Measurements from ENCODE around the gene AUTS2. TPM values are rescaled to one million over a fixed set of nuclear protein-coding genes. Genes with fewer than 3 reads are reported as not detected.

AUTS2 gene
- polyA plus RNA-seq, 1 donor (not counting 4 experiments of a cell fraction or from before 2014, with no cell fraction given), result 4.7 TPM

- no peak for TF ChIP-seq EZH2 (IDR thresholded peaks at IDR 0.05; ENCODE audit: low read length)
- TF ChIP-seq, protein P1, sequence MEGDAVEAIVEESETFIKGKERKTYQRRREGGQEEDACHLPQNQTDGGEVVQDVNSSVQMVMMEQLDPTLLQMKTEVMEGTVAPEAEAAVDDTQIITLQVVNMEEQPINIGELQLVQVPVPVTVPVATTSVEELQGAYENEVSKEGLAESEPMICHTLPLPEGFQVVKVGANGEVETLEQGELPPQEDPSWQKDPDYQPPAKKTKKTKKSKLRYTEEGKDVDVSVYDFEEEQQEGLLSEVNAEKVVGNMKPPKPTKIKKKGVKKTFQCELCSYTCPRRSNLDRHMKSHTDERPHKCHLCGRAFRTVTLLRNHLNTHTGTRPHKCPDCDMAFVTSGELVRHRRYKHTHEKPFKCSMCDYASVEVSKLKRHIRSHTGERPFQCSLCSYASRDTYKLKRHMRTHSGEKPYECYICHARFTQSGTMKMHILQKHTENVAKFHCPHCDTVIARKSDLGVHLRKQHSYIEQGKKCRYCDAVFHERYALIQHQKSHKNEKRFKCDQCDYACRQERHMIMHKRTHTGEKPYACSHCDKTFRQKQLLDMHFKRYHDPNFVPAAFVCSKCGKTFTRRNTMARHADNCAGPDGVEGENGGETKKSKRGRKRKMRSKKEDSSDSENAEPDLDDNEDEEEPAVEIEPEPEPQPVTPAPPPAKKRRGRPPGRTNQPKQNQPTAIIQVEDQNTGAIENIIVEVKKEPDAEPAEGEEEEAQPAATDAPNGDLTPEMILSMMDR (optimal IDR thresholded peaks at IDR 0.05 in 1 of 3, IDR thresholded peaks at IDR 0.05 in 1 of 3, conservative IDR thresholded peaks at IDR 0.05 in 1 of 3; ENCODE audit: extremely low read depth in 1 of 3, insufficient read depth in 2 of 3, low read length in 3 of 3), result no peak
- H3K27me3 ChIP-seq (ENCODE audit: control insufficient read depth, extremely low read depth, insufficient read depth, low read length), result no peaks in the 10 kb centered on the region
- H3K4me1 ChIP-seq (ENCODE audit: control insufficient read depth, extremely low read depth, insufficient read depth, low read length), result no peaks in the 10 kb centered on the region
- no peak overlapping the region for H3K9ac ChIP-seq (ENCODE audit: control insufficient read depth, extremely low read depth, insufficient read depth, low read length)
- no peak overlapping the region for H2AFZ ChIP-seq (ENCODE audit: control insufficient read depth, low read length)
- no peaks in the 10 kb centered on the region for H4K20me1 ChIP-seq (ENCODE audit: control insufficient read depth, extremely low read depth, insufficient read depth, low read length)
- no peaks in the 10 kb centered on the region for H3K36me3 ChIP-seq (ENCODE audit: control insufficient read depth in 2 of 2, extremely low read depth in 1 of 2, insufficient read depth in 2 of 2, low read length in 2 of 2)
- H3K9me1 ChIP-seq (ENCODE audit: control insufficient read depth, extremely low read depth, insufficient read depth, low read length), result no peaks in the 10 kb centered on the region
- DNase-seq (ENCODE audit: low read depth, low spot score), result no peak
- no peaks in the 10 kb centered on the region for H3K9me3 ChIP-seq (ENCODE audit: control insufficient read depth, low read depth, low read length)
- H3K79me2 ChIP-seq (ENCODE audit: control insufficient read depth, insufficient read depth, low read length), result no peaks in the 10 kb centered on the region
- H3K4me2 ChIP-seq (ENCODE audit: control insufficient read depth, extremely low read depth, insufficient read depth, low read depth, low read length), result no peak overlapping the region
- no peak overlapping the region for H3K27ac ChIP-seq (ENCODE audit: control insufficient read depth, insufficient read depth, low read length)
- dilution Hi-C loops (cut with MboI; ENCODE audit: extremely low pct_ligation_motif_present, low sequenced_read_pairs), result no loop called here
- no peak for FAIRE-seq
- H3K4me3 ChIP-seq (ENCODE audit: control insufficient read depth in 2 of 3, extremely low read depth in 1 of 3, insufficient read depth in 2 of 3, low read depth in 1 of 3, low read length in 3 of 3), result no peak overlapping the region
Observed at GRCh38 chr7:70306173-70306572, 707.9 kb downstream of the AUTS2 start.

GRCh38 chr7:70307544-70308106 is 709.4 kb downstream of the AUTS2 start:
- H3K27ac ChIP-seq (ENCODE audit: control insufficient read depth, insufficient read depth, low read length), result no peak overlapping the region
- no peaks in the 10 kb centered on the region for H3K27me3 ChIP-seq (ENCODE audit: control insufficient read depth, extremely low read depth, insufficient read depth, low read length)
- H3K79me2 ChIP-seq (ENCODE audit: control insufficient read depth, insufficient read depth, low read length), result no peaks in the 10 kb centered on the region
- no peak for TF ChIP-seq EZH2 (IDR thresholded peaks at IDR 0.05; ENCODE audit: low read length)
- TF ChIP-seq, protein P1 (optimal IDR thresholded peaks at IDR 0.05 in 1 of 3, IDR thresholded peaks at IDR 0.05 in 1 of 3, conservative IDR thresholded peaks at IDR 0.05 in 1 of 3; ENCODE audit: extremely low read depth in 1 of 3, insufficient read depth in 2 of 3, low read length in 3 of 3), result no peak
- DNase-seq (ENCODE audit: low read depth, low spot score) (no peak), FAIRE-seq (no peak)
- H3K4me2 ChIP-seq (ENCODE audit: control insufficient read depth, extremely low read depth, insufficient read depth, low read depth, low read length), result no peak overlapping the region
- no peaks in the 10 kb centered on the region for H4K20me1 ChIP-seq (ENCODE audit: control insufficient read depth, extremely low read depth, insufficient read depth, low read length)
- H3K9me1 ChIP-seq (ENCODE audit: control insufficient read depth, extremely low read depth, insufficient read depth, low read length), result no peaks in the 10 kb centered on the region
- H3K4me3 ChIP-seq (ENCODE audit: control insufficient read depth in 2 of 3, extremely low read depth in 1 of 3, insufficient read depth in 2 of 3, low read depth in 1 of 3, low read length in 3 of 3), result no peak overlapping the region
- H3K4me1 ChIP-seq (ENCODE audit: control insufficient read depth, extremely low read depth, insufficient read depth, low read length), result no peaks in the 10 kb centered on the region
- H3K9ac ChIP-seq (ENCODE audit: control insufficient read depth, extremely low read depth, insufficient read depth, low read length), result no peak overlapping the region
- H3K9me3 ChIP-seq (ENCODE audit: control insufficient read depth, low read depth, low read length), result no peaks in the 10 kb centered on the region
- H2AFZ ChIP-seq (ENCODE audit: control insufficient read depth, low read length), result no peak overlapping the region
- dilution Hi-C loops (cut with MboI; ENCODE audit: extremely low pct_ligation_motif_present, low sequenced_read_pairs), result no loop called here
- no peaks in the 10 kb centered on the region for H3K36me3 ChIP-seq (ENCODE audit: control insufficient read depth in 2 of 2, extremely low read depth in 1 of 2, insufficient read depth in 2 of 2, low read length in 2 of 2)
